Astrocyte (in vitro differentiated cells and primary cell): Measurements from ENCODE around the gene IGF2BP3.

Source experiments
- CTCF ChIP-seq: IDR thresholded peaks from 2 replicates; pipeline ENCODE4 v1.5.1; 2011; ENCODE audit warnings: low read depth, mild to moderate bottlenecking, inconsistent platforms, low read length, moderate library complexity; ENCODE audit not compliant: insufficient read depth
- EZH2 ChIP-seq: IDR thresholded peaks from 2 replicates; pipeline ENCODE4 v1.6.1; 2012; ENCODE audit warnings: mild to moderate bottlenecking, low read length, inconsistent platforms; ENCODE audit not compliant: insufficient read depth

- TF ChIP-seq CTCF = no peak
- TF ChIP-seq EZH2 = no peak
Observed at GRCh38 chr7:23336086-23336485, 134.2 kb downstream of the IGF2BP3 start.
